Immature natural killer cell (primary cell): ENCODE results near the gene IMPA2. TPM values are rescaled to one million over a fixed set of nuclear protein-coding genes. Genes with fewer than 3 reads are reported as not detected.

Experiments used
- DNase-seq, 3 donors: peaks; one replicate each; pipeline ENCODE4 v3.0.0; 2022; ENCODE audit warnings: mixed read lengths in 1 of 3
- H3K27ac Mint-ChIP-seq, 6 donors: one replicate each; pipeline ENCODE4 v1.8.0; 2020; ENCODE audit warnings: mixed read lengths in 6 of 6, mild to moderate bottlenecking in 5 of 6, inconsistent platforms in 4 of 6, moderate library complexity in 3 of 6
- H3K27me3 Mint-ChIP-seq, 3 donors: one replicate each; pipeline ENCODE4 v1.8.0; 2020 to 2021; ENCODE audit warnings: low read depth in 3 of 3, mild to moderate bottlenecking in 3 of 3, mixed read lengths in 3 of 3, moderate library complexity in 3 of 3, inconsistent platforms in 1 of 3
- H3K36me3 Mint-ChIP-seq, 3 donors: one replicate each; pipeline ENCODE4 v1.8.0; 2020; ENCODE audit warnings: mixed read lengths in 3 of 3, inconsistent platforms in 2 of 3, mild to moderate bottlenecking in 2 of 3
- H3K4me1 Mint-ChIP-seq, 2 donors: one replicate each; pipeline ENCODE4 v1.8.0; 2020; ENCODE audit warnings: inconsistent platforms in 2 of 2, mild to moderate bottlenecking in 2 of 2, mixed read lengths in 2 of 2, moderate library complexity in 1 of 2
- H3K4me3 Mint-ChIP-seq, 5 donors: one replicate each; pipeline ENCODE4 v1.8.0; 2020; ENCODE audit warnings: mild to moderate bottlenecking in 5 of 5, mixed read lengths in 5 of 5, inconsistent platforms in 3 of 5, moderate library complexity in 3 of 5
- H3K9me3 Mint-ChIP-seq, 6 donors: one replicate each; pipeline ENCODE4 v1.8.0; 2020; ENCODE audit warnings: mild to moderate bottlenecking in 6 of 6, mixed read lengths in 6 of 6, inconsistent platforms in 4 of 6, moderate library complexity in 3 of 6
- polyA plus RNA-seq, 3 donors: library from polyadenylated mRNA; unstranded; fragments of 300-500 nt; fragmentation: Illumina TruSeq; gene quantifications; one replicate each; pipeline ENCODE4 v1.2.3, GENCODE V29; 2021

The IMPA2 gene
- polyA plus RNA-seq, 3 donors from 2014 or later, result 6.0 to 15.2 (median 13.8) TPM

DNA sequence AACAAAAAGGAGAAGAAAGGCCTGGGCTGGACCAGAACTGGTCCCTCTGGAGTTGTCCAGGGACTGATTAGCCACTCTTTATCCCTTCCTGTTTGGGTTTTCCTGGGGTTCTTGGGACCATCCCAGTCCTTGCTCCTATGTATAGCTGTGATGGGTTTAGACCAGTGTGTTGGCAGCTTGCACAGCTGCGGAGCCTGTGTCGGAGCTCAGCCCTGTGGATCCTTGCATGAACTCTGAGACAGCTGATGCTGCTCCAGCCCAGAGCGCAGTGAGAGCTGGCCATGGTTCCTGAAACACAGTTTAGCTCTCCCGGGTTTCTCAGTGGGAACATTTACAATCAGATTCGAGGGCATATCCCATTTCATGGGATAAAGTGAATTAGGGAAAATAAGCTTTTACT, 16.9 kb downstream of the IMPA2 start:
- no peak overlapping the region for H3K4me3 Mint-ChIP-seq
- no peak for DNase-seq
- no peaks in the 10 kb centered on the region for H3K36me3 Mint-ChIP-seq
- no peaks in the 10 kb centered on the region for H3K9me3 Mint-ChIP-seq
- peaks cover 8 to 10% of the 10 kb centered on the region in 2 donors for H3K4me1 Mint-ChIP-seq
- H3K27me3 Mint-ChIP-seq, result no peaks in the 10 kb centered on the region
- H3K27ac Mint-ChIP-seq, result no peak overlapping the region

DNA sequence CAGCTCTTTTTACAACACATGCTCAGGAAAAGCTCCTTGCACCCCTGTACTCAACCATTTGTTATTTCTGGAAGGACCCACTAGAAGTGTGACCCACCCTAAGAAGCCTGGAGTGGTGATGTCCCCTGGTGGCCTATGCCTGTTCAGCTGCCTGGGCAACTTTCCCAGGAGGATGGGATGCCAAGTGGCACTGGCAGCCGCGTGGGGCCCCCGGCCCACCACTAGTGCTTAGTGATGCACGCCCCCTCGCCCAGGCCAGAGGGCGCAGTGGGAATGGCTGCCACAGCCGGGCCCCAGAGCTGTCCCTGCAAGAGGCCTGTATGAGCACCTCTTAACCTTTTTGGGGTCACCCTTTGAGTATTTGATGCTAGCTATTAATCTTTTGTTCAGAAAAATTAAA, 18.1 kb downstream of the IMPA2 start:
- DNase-seq, result no peak
- no peak overlapping the region for H3K4me3 Mint-ChIP-seq
- H3K36me3 Mint-ChIP-seq, result no peaks in the 10 kb centered on the region
- no peaks in the 10 kb centered on the region for H3K27me3 Mint-ChIP-seq
- H3K9me3 Mint-ChIP-seq, result no peaks in the 10 kb centered on the region
- peaks cover 8 to 10% of the 10 kb centered on the region in 2 donors for H3K4me1 Mint-ChIP-seq
- H3K27ac Mint-ChIP-seq, result no peak overlapping the region

DNA sequence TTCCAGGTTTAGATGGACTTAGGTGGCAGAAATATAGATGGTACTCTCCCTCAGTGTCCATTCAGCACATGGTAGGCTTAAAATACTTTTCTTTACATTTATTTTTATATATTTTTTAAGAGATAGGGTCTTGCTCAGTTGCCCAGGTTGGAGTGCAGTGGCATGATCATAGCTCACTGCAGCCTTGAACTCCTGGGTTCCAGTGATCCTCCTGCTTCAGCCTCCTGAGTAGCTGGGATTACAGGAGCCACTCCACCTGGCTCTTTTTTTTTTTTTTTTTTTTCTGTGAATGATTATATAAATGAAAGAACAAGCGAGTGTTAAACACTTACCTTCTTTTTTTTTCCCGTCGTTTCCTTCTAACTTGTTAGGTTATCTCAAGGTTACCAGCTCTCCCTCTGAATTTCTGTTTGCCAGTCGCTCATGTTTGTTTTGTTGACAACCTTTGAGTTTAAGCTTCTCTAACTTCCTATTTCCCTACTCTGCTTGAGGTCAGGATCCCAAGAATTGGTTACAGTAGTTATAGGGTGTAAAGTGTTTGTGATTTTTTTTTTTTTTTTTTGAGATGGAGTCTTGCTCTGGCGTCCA, 18.9 kb downstream of the IMPA2 start:
- no peak for DNase-seq
- H3K9me3 Mint-ChIP-seq, result no peaks in the 10 kb centered on the region
- peaks cover 8 to 9% of the 10 kb centered on the region in 2 donors for H3K4me1 Mint-ChIP-seq
- no peaks in the 10 kb centered on the region for H3K27me3 Mint-ChIP-seq
- no peak overlapping the region for H3K27ac Mint-ChIP-seq
- H3K36me3 Mint-ChIP-seq, result no peaks in the 10 kb centered on the region
- H3K4me3 Mint-ChIP-seq, result no peak overlapping the region

DNA sequence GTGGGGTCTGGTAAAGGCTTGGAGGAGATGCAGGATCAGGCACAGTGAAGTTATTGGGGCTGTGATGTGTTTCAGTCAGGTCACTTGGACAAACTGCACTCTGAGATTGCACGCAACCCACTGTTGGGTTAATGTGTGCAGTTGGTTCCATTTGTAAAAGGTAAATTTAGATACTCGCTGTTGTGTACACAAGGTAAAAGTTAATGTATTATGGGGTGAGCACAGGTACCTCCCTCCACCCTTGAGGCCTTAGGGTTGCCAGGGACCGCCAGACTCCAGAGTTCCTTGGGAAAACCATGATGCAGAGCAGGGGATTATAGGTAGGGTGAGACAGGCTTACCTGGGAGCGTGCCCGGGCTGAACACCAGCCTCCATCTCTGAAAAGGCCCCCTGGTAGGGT, 20.1 kb downstream of the IMPA2 start:
- H3K27me3 Mint-ChIP-seq, result no peaks in the 10 kb centered on the region
- no peak overlapping the region for H3K4me3 Mint-ChIP-seq
- H3K9me3 Mint-ChIP-seq, result no peaks in the 10 kb centered on the region
- H3K36me3 Mint-ChIP-seq, result no peaks in the 10 kb centered on the region
- H3K4me1 Mint-ChIP-seq, result no peaks in the 10 kb centered on the region
- peak overlapping the region in 1 of 6 donors; percentile 24 for H3K27ac Mint-ChIP-seq
- DNase-seq, result no peak

DNA sequence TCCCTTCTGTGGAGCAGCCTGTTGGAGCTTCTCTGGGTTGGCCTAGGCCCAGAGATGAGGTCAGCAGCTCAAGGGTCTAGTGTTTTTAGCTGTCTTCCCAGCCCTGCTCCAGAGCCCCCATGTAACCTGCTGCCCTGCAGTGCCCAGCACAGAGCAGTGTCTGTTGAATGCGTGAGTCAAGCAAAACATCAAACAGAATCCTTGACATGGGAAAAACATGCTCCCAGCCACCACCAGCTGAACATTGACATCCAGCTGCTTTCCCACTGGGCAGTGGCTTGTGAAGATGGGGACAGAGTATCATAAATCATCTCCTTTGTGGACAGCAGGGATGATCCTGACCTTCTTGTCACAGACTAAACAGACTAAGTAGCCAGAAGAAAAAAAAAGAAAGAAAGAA, 22.6 kb downstream of the IMPA2 start:
- H3K27ac Mint-ChIP-seq, result peak overlapping the region in 1 of 6 donors; percentile 5
- no peaks in the 10 kb centered on the region for H3K27me3 Mint-ChIP-seq
- no peaks in the 10 kb centered on the region for H3K4me1 Mint-ChIP-seq
- DNase-seq, result no peak
- no peaks in the 10 kb centered on the region for H3K9me3 Mint-ChIP-seq
- H3K4me3 Mint-ChIP-seq, result no peak overlapping the region
- H3K36me3 Mint-ChIP-seq, result no peaks in the 10 kb centered on the region

DNA sequence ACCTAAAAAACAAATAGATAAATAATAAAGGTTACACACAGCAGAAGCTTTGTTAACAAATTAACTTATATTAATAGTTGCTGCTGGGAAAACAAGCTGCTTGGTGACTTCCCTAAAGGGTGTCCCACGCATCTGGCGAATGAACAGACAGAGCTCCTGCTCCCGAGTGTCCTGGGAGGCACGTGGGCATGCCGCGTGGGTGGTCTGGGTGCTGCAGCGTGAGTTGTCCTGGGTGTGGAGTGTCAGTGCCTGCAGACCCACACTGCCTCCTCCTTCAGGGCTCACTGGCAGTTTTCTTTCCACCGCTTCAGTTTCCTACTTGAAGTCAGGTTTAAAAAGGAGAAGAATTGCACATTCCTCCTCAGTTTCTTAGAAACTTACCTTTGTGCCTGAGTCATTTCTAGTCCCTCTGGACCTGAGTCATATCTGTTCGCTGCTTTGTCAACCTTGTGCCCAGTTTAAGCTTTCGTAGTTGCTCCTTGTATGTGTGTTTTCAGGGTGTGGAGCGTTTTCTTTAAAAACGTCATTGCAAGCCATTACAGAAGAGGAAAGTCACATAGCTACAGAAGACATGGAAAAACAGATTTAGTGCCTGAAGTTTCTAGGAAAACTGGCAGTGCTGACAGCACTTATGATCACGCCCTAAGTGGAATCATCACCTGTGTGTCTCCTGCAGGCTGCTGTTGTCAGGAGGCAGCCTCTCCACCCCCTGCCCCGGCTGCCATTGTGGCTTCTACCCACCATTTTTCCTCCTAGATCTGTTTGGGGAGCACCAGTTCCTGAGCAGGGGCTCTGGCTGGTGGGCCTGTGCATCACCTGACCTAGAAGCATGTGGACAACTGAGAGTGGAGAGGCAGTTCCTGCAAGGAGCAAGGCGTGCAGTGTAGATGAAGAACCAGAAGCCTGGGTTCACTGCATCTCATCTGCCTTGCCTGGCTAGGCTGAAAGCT, 24.5 kb downstream of the IMPA2 start:
- no peak for DNase-seq
- no peaks in the 10 kb centered on the region for H3K27me3 Mint-ChIP-seq
- H3K36me3 Mint-ChIP-seq, result no peaks in the 10 kb centered on the region
- H3K9me3 Mint-ChIP-seq, result no peaks in the 10 kb centered on the region
- H3K4me1 Mint-ChIP-seq, result no peaks in the 10 kb centered on the region
- H3K4me3 Mint-ChIP-seq, result no peak overlapping the region
- no peak overlapping the region for H3K27ac Mint-ChIP-seq

DNA sequence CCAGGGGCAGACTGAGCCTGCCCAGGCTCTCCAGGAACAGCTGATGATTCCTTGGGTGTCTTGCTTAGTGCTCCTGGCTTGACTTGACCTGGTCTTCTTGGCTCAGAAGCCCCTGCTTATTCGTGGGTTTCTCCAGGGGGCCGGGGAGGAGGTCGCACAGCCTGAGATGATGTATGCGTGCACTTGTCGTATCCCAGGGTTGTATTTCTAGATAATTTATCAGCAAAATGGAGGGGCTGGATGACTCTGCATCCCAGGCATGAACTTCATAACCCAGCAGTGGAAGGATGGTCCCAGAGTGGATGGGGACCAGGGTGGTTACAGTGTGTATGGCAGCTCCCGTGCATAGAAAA, 25.2 kb downstream of the IMPA2 start:
- no peaks in the 10 kb centered on the region for H3K27me3 Mint-ChIP-seq
- no peaks in the 10 kb centered on the region for H3K4me1 Mint-ChIP-seq
- no peak for DNase-seq
- H3K27ac Mint-ChIP-seq, result no peak overlapping the region
- H3K9me3 Mint-ChIP-seq, result no peaks in the 10 kb centered on the region
- no peak overlapping the region for H3K4me3 Mint-ChIP-seq
- no peaks in the 10 kb centered on the region for H3K36me3 Mint-ChIP-seq

DNA sequence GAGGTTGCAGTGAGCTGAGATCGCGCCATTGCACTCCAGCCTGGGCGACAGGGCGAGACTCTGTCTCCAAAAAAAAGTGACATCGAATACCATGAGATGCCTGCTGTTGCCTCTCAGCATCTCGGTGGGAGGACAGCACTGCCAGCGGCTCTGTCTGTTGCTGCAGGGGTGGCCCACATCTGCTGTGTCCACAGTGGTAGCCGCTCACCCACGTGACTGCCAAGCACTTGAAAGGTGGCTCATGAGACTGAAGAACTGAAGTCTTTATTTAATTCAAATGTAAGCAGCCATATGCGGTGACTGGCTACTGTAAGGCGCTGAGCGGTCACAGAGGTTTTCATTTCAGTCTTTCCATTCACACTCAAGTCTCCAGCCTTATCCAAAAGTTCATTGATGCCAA, 25.8 kb downstream of the IMPA2 start:
- Mint-ChIP-seq H3K27ac (peak overlapping the region in 1 of 6 donors; percentile 17), H3K36me3 (no peaks in the 10 kb centered on the region), H3K4me3 (no peak overlapping the region), H3K27me3 (no peaks in the 10 kb centered on the region), H3K4me1 (no peaks in the 10 kb centered on the region), H3K9me3 (no peaks in the 10 kb centered on the region)
- no peak for DNase-seq

DNA sequence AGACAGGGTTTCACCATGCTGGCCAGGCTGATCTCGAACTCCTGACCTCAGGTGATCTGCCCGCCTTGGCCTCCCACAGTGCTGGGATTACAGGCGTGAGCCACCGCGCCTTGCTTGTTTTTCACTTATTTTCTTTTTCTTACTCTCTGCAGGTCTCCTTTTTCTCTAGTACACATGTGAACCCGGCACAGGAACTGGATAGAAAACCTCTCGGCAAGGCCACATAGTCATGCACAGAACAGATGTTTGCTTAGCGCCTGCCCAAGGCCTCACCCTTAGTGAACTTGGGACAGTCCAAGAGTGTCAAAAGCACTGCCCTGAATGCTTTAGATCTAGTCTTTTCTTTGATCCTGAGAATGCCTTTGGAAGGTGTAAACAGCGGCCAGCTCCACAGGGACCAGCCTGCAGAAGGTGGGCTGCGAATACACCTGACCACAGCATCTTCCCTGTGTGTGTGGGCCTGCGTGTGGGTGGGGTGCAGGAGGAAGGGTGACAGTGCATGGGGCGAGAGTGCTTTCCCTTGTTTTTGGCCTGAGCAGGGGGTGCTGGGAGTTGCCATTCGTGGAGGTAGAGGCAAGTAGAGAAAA, 27.0 kb downstream of the IMPA2 start:
- Mint-ChIP-seq H3K4me1 (no peaks in the 10 kb centered on the region), H3K4me3 (no peak overlapping the region), H3K27me3 (no peaks in the 10 kb centered on the region), H3K36me3 (no peaks in the 10 kb centered on the region), H3K27ac (no peak overlapping the region), H3K9me3 (no peaks in the 10 kb centered on the region)
- DNase-seq, result no peak

DNA sequence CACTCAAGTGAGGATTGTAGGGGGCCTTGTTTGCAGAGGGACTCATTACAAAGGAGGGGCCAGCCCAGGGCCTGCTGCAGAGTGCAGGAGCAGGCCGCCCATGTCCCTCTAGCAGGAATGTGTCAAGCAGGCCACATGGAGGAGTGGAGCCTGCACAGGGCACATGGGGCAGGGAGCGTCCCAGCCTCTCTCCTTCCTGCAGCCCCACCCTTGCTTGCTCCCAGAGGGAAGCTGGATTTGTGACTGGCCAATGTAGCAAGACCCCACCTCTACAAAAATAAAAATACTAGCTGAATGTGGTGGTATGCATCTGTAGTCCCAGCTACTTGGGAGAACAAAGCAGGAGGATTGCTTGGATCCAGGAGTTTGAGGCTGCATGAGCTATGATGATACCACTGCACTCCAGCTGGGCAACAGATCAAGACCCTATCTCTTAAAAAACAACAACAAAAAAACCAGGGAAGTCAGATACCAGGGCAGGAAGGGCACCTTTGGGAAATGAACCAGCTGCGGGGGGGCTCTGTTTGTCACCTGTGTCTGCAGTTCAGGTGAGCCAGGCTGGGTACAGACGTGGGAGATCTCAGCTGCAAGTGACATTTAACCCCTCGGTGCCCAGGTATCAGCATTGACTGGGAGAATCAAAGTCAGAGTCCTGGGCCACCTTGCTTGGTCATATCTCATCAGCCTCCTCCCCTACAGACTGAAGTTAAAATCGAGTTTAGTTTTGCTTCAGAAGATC, 27.7 kb downstream of the IMPA2 start:
- DNase-seq, result no peak
- Mint-ChIP-seq H3K9me3 (no peaks in the 10 kb centered on the region), H3K27me3 (no peaks in the 10 kb centered on the region), H3K4me1 (no peaks in the 10 kb centered on the region), H3K4me3 (no peak overlapping the region), H3K36me3 (no peaks in the 10 kb centered on the region), H3K27ac (no peak overlapping the region)

DNA sequence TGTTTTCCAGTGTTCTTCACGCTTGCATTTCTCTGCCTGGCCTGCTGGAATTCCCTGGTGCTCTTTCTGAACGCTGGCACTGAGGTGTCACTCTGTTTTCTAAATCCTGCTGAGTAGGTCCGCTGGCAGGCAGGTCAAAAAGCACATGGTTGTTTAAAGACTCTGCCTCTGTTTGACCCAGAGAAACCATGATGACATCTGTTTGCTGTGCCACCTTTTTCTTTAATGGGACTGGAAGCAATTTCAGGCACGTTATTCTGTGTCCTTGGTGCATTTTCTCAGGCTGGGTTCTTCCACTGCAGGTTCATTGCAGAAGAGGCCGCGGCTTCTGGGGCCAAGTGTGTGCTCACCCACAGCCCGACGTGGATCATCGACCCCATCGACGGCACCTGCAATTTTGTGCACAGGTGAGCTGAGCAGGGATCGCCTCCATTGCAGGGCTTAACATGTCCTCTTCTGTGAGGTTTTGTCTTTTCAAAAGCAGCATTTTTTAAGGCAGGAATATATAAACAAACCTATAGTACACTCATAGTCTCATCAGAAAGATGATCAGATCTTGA, 28.4 kb downstream of the IMPA2 start:
- Mint-ChIP-seq H3K4me1 (no peaks in the 10 kb centered on the region), H3K9me3 (no peaks in the 10 kb centered on the region), H3K27ac (no peak overlapping the region), H3K27me3 (no peaks in the 10 kb centered on the region), H3K36me3 (no peaks in the 10 kb centered on the region), H3K4me3 (no peak overlapping the region)
- DNase-seq, result no peak

DNA sequence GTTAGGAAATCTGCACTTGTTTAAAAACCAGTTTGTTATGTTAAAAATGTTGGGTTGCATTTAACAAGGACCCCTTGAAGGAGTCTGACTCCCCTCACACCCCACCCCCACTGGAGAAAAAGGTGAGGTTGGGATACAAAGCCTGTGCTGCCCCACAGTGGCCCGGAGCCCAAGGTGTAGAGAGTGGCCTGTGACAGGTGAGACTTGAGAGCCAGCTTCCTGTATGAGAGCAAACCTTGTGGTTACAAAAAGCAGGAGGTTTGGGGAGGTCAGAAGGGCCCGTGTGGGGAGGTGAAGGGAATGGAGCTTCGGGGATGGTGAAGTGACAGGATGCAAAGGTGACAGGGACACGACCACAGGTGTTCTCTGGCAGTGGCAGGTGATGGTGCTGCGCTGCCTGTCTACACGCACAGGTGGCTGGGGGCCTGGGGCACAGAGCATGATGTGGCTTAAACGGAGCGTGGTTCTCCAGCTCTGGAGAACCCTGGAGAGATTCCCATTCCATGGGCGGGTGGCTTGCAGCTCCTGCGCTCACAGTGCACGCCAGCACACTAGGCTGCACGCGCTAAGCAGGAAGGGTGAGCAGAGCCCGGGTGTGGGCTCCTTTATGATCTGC, 29.0 kb downstream of the IMPA2 start:
- H3K4me1 Mint-ChIP-seq, result no peaks in the 10 kb centered on the region
- no peaks in the 10 kb centered on the region for H3K36me3 Mint-ChIP-seq
- no peaks in the 10 kb centered on the region for H3K9me3 Mint-ChIP-seq
- peaks cover 0 to 1% (median 0%) of the 10 kb centered on the region in 3 donors for H3K27me3 Mint-ChIP-seq
- H3K27ac Mint-ChIP-seq, result no peak overlapping the region
- no peak overlapping the region for H3K4me3 Mint-ChIP-seq
- DNase-seq, result no peak

DNA sequence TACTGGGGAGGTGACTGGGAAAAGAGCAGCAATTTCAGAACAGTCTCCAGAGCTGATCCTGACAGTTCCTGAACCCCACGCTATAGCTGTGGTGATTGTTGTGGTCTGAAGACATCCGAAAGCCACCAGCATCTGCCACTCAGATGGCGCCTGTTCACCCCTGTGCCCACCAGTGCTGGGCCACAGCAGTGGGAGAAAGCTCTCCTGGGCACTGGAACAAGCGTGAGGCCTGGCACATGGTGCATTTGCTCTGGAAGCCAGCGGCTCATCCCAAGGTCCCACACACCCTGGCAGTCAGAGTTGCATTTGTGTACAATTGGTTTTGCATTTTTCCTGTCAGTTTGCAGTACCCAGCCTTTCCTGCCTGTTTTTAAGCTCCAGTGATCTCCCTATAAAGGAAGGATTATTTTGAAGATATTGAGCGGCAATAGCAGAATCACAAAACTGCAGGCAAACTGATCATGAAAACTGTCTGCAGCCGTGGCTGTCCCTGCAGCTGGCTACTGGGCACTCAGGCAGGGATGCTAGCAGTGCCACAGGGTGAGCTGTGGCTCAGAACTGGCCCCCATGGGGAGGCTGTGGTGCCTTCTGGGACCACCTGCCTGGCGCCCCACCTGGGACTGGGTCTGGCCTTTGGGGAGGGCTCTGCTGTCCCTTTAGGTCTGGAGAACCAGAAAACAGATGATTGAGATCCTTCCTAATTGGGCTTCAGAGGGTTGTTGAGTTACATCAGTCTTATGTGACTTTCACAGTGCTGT, 30.1 kb downstream of the IMPA2 start:
- DNase-seq, result no peak
- Mint-ChIP-seq H3K4me3 (no peak overlapping the region), H3K27me3 (peaks cover 0 to 1% (median 0%) of the 10 kb centered on the region in 3 donors), H3K4me1 (no peaks in the 10 kb centered on the region), H3K9me3 (no peaks in the 10 kb centered on the region), H3K27ac (no peak overlapping the region), H3K36me3 (no peaks in the 10 kb centered on the region)
